CD8-positive, alpha-beta memory T cell (primary cell): ENCODE results near the gene PIGT. TPM values are rescaled to one million over a fixed set of nuclear protein-coding genes. Genes with fewer than 3 reads are reported as not detected.
"Not testable (repeated sequence)": the region's sequence is repeated elsewhere in the genome, so short reads cannot be mapped to it uniquely, and the experiment has no call there.

ENCODE experiments used
- CTCF ChIA-PET: fragments of 350-600 bp; sonication (Branson Sonifier 250); formaldehyde crosslinking; loops from one replicate; lab custom pipeline; 2021; ENCODE audit warnings: antibody characterized with exemption; lab: Charles Lee
- POLR2A ChIA-PET: fragments of 350-600 bp; sonication (Branson Sonifier 250); formaldehyde crosslinking; loops from one replicate; lab custom pipeline; 2021; ENCODE audit warnings: antibody characterized with exemption; lab: Charles Lee
- DNase-seq, 5 donors: peaks; one replicate each; pipeline versions ENCODE4 v3.0.0 to v3.0.0-alpha.2; 2020 to 2022; ENCODE audit warnings: mixed read lengths in 1 of 5
- H3K27ac ChIP-seq: one replicate; pipeline ENCODE4 v1.7.0; 2013; ENCODE audit warnings: low read depth, mild to moderate bottlenecking, low read length, moderate library complexity
- H3K27me3 ChIP-seq: 2 replicates; pipeline ENCODE4 v1.7.0; 2013; ENCODE audit warnings: low read length, mild to moderate bottlenecking; ENCODE audit not compliant: insufficient read depth, poor library complexity, severe bottlenecking
- H3K36me3 ChIP-seq: 2 replicates; pipeline ENCODE4 v1.7.0; 2013; ENCODE audit warnings: mild to moderate bottlenecking, low read length, moderate library complexity; ENCODE audit not compliant: insufficient read depth
- H3K4me1 ChIP-seq: 2 replicates; pipeline ENCODE4 v1.7.0; 2013; ENCODE audit warnings: mild to moderate bottlenecking, low read length, moderate library complexity; ENCODE audit not compliant: insufficient read depth
- H3K4me3 ChIP-seq: 2 replicates; pipeline ENCODE4 v1.7.0; 2013; ENCODE audit warnings: mild to moderate bottlenecking, low read length
- H3K9me3 ChIP-seq: 2 replicates; pipeline ENCODE4 v1.7.0; 2013; ENCODE audit warnings: mild to moderate bottlenecking, low read length
- H3K27ac Mint-ChIP-seq, 8 donors: one replicate each; pipeline ENCODE4 v1.8.0; 2020 to 2021; ENCODE audit warnings: mixed read lengths in 8 of 8, mild to moderate bottlenecking in 6 of 8, inconsistent platforms in 3 of 8, moderate library complexity in 3 of 8
- H3K27me3 Mint-ChIP-seq, 2 donors: one replicate each; pipeline ENCODE4 v1.8.0; 2020 to 2021; ENCODE audit warnings: mixed read lengths in 2 of 2, mild to moderate bottlenecking in 1 of 2, moderate library complexity in 1 of 2
- H3K36me3 Mint-ChIP-seq, 3 donors: one replicate each; pipeline ENCODE4 v1.8.0; 2020 to 2021; ENCODE audit warnings: mixed read lengths in 3 of 3, inconsistent platforms in 1 of 3, mild to moderate bottlenecking in 1 of 3
- H3K4me1 Mint-ChIP-seq, 3 donors: one replicate each; pipeline ENCODE4 v1.8.0; 2020 to 2021; ENCODE audit warnings: mixed read lengths in 3 of 3, inconsistent platforms in 1 of 3, mild to moderate bottlenecking in 1 of 3
- H3K4me3 Mint-ChIP-seq, 7 donors: one replicate each; pipeline ENCODE4 v1.8.0; 2020 to 2021; ENCODE audit warnings: mixed read lengths in 7 of 7, mild to moderate bottlenecking in 6 of 7, moderate library complexity in 4 of 7, inconsistent platforms in 2 of 7
- H3K9me3 Mint-ChIP-seq, 5 donors: one replicate each; pipeline ENCODE4 v1.8.0; 2020 to 2022; ENCODE audit warnings: mixed read lengths in 5 of 5, mild to moderate bottlenecking in 3 of 5, moderate library complexity in 2 of 5, inconsistent platforms in 1 of 5
- polyA plus RNA-seq: library from polyadenylated mRNA; unstranded; fragments of 300-500 nt; fragmentation: Illumina TruSeq; gene quantifications from one replicate; pipeline ENCODE4 v1.2.3, GENCODE V29; 2021
- total RNA-seq, 2 experiments: library from RNA; stranded (reverse); gene quantifications; one replicate each; pipeline ENCODE4 v1.2.3, GENCODE V29; 2021

The PIGT gene
- total and polyA plus RNA-seq, 3 experiments from 2014 or later, result 76.3 to 96.4 (median 76.4) TPM

DNA sequence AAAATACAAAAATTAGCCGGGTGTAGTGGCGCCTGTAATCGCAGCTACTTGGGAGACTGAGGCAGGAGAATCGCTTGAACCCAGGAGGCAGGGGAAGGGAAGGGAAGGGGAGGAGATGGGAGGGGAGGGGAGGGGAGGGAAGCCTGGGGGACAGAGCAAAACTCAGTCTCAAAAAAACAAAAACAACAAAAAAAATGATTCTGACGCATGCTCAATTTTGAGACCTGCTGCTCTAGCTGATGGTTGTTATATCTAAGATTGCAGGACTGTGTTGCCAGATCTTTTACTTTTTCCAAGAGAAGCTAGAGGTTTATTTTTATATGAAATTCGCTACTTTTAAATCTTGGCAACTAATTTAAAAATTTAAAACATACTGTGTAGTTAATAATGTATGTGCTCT, 51.2 kb downstream of the PIGT start:
- Histone ChIP-seq H3K27ac (no peak overlapping the region), H3K36me3 (no peaks in the 10 kb centered on the region), H3K27me3 (peaks cover 32% of the 10 kb centered on the region), H3K4me1 (peaks cover 12% of the 10 kb centered on the region), H3K9me3 (no peaks in the 10 kb centered on the region), H3K4me3 (no peak overlapping the region)
- ChIA-PET CTCF (no interaction called here), POLR2A (no interaction called here)
- H3K4me3 Mint-ChIP-seq, result no peak overlapping the region
- H3K9me3 Mint-ChIP-seq, result no peaks in the 10 kb centered on the region
- H3K4me1 Mint-ChIP-seq, result peaks cover 5 to 13% (median 8%) of the 10 kb centered on the region in 3 donors
- DNase-seq, result no peak
- H3K36me3 Mint-ChIP-seq, result no peaks in the 10 kb centered on the region
- H3K27ac Mint-ChIP-seq, result no peak overlapping the region
- H3K27me3 Mint-ChIP-seq, result peaks cover 35 to 60% of the 10 kb centered on the region in 2 donors

DNA sequence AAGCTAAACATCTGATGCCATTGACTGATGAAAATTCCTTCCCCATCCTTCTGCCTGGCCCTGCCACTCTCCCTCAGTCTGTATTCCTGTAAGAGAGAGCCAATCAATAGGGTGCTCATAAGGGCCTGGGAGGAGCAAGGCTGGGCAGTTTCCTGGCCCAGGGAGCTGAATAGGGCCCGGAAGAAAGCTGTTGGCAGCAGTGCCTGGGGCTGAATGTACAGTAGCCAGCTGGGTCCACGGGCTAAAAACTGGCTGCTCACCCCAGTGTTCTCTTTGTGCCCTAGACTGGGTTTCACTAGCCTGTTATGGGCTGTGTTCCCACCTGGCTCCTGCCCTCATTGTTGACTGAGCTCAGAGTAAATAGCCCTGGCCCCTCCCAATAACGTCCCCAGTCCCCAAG, 51.9 kb downstream of the PIGT start:
- H3K27ac ChIP-seq, result no peak overlapping the region
- Mint-ChIP-seq H3K36me3 (no peaks in the 10 kb centered on the region), H3K27me3 (peaks cover 35 to 63% of the 10 kb centered on the region in 2 donors), H3K4me3 (no peak overlapping the region), H3K9me3 (no peaks in the 10 kb centered on the region), H3K4me1 (peaks cover 5 to 13% (median 8%) of the 10 kb centered on the region in 3 donors), H3K27ac (no peak overlapping the region)
- DNase-seq, result no peak
- H3K27me3 ChIP-seq, result peaks cover 32% of the 10 kb centered on the region
- ChIA-PET POLR2A (no interaction called here), CTCF (no interaction called here)
- no peaks in the 10 kb centered on the region for H3K36me3 ChIP-seq
- peaks cover 12% of the 10 kb centered on the region for H3K4me1 ChIP-seq
- no peaks in the 10 kb centered on the region for H3K9me3 ChIP-seq
- H3K4me3 ChIP-seq, result no peak overlapping the region

DNA sequence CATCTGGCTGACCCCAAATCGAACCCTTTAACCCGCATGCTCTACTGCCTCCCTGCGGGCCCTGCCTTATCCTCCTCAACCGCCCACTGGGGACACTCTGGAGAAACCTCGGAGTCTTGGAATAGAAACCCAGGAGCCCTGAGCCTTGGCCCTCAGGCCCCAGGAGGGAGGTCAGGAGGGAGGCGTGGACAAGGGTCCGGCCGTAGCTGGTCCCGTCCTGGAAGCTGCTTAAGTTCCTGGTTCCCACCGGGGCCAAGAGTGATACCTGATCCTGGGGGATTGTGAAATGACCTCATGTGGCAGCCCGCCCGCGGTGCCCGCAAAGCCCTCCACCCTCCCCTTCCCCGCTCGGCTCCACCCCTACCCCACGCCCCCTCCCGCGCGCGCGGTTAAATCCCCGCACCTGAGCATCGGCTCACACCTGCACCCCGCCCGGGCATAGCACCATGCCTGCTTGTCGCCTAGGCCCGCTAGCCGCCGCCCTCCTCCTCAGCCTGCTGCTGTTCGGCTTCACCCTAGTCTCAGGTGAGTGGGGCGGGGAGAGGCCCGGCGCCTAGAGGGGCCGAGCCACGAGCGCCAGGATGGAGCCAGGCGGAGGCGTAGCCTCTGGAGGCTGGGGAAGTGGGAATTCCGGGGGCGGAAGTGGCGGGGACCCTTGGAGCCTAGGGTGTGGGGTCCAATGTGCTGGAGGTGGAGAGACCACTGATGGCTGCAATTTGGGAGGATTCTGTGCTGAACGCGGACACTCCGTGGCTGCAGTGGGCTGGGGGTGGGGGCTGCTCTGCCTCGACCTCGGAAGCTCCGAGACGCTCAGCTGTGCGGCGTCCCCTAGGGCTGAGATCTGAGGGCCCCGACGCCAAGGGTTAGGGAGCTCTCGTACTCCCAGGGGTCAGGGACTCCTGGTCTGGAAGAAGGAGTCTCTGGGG, 53.7 kb downstream of the PIGT start, which contains the start of gene WFDC2:
Gene WFDC2 (plus strand): TSS at position 418 of the 926 bp plus-strand sequence. CDS start 29 bp downstream, at position 447.
- H3K27me3 ChIP-seq, result peaks cover 25% of the 10 kb centered on the region
- H3K4me3 ChIP-seq, result no peak within 1 kb of the TSS
- no peaks in the 10 kb centered on the region for H3K36me3 ChIP-seq
- ChIA-PET POLR2A (no interaction called here), CTCF (interaction anchor here (1.0 kb wide), 1 partner anchor 10 kb away, joined by 4 read pairs; no protein-coding TSS in a partner anchor)
- no peaks in the 10 kb centered on the region for H3K9me3 Mint-ChIP-seq
- H3K27ac Mint-ChIP-seq, result peak within 1 kb of the TSS in 1 of 8 donors; percentile 47
- no peaks in the 10 kb centered on the region for H3K9me3 ChIP-seq
- no peaks in the 10 kb centered on the region for H3K36me3 Mint-ChIP-seq
- peak within 1 kb of the TSS in 6 of 7 donors; percentile 53 to 82 (median 57) for H3K4me3 Mint-ChIP-seq
- peaks cover 5 to 13% (median 8%) of the 10 kb centered on the region in 3 donors for H3K4me1 Mint-ChIP-seq
- DNase-seq, result no peak
- H3K27ac ChIP-seq, result no peak within 1 kb of the TSS
- H3K27me3 Mint-ChIP-seq, result peaks cover 43 to 76% of the 10 kb centered on the region in 2 donors
- H3K4me1 ChIP-seq, result peaks cover 12% of the 10 kb centered on the region

DNA sequence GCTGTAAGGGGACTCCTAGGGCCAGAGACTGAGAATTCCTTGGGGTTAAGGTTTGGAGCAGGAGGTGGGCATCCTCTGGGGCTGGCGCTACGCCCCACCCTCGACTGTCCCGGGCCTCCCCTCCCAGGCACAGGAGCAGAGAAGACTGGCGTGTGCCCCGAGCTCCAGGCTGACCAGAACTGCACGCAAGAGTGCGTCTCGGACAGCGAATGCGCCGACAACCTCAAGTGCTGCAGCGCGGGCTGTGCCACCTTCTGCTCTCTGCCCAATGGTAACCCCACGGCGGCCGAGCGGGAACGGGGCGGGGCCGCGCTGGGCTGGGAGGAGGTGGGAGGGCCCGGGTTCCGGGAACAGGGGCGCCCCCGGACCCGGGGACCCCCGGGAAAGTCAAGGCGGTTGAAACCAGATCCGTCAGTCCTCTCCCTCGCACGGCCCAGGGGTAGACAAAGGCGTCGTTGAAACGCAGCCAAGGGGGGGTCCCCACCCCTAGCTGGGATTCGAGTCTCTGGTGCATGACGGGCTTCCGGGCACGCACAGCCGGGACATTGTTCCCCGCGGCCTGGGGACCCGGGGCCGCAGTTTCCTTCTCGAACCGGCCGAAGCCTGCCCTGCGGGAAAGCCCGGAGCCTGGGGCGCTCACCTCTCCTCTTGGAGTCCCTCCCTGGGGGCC, 54.5 kb downstream of the PIGT start:
- H3K36me3 ChIP-seq, result no peaks in the 10 kb centered on the region
- no peak for DNase-seq
- CTCF ChIA-PET, result interaction anchor here (0.9 to 1.0 kb wide), 2 partner anchors 10 to 108 kb away, joined by 3 to 4 read pairs; partner anchors contain the start of gene SYS1
- no peak overlapping the region for H3K27ac ChIP-seq
- POLR2A ChIA-PET, result no interaction called here
- Mint-ChIP-seq H3K9me3 (no peaks in the 10 kb centered on the region), H3K36me3 (no peaks in the 10 kb centered on the region), H3K4me1 (peaks cover 5 to 13% (median 8%) of the 10 kb centered on the region in 3 donors), H3K4me3 (peak overlapping the region in 6 of 7 donors; percentile 53 to 82 (median 57)), H3K27me3 (peaks cover 43 to 74% of the 10 kb centered on the region in 2 donors), H3K27ac (no peak overlapping the region)
- H3K4me1 ChIP-seq, result peaks cover 12% of the 10 kb centered on the region
- no peaks in the 10 kb centered on the region for H3K9me3 ChIP-seq
- no peak overlapping the region for H3K4me3 ChIP-seq
- H3K27me3 ChIP-seq, result peaks cover 25% of the 10 kb centered on the region

DNA sequence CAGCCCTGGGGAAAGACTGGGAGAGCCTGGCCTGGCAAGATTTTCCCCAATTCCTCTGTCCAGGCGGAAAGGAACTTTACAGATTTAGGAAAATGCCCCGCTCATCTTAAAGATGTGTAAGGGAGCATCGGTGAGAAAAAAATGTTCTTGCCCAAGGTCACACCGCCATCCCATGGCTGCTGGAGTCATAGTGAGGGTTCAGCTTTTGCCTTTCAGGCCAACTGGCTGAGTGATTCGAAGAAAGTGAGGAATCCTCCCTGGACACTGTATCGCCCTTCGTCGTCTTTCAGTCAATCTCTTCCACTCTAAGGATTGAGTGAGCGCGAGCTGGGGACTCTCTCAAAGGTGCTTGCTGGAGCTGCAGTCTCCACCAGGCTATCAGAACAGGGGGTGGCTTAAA, 55.0 kb downstream of the PIGT start:
- DNase-seq, result no peak
- peaks cover 38 to 72% of the 10 kb centered on the region in 2 donors for H3K27me3 Mint-ChIP-seq
- ChIA-PET POLR2A (no interaction called here), CTCF (interaction anchor here (0.9 kb wide), 1 partner anchor 108 kb away, joined by 3 read pairs; the partner anchor contains the start of gene SYS1)
- Histone ChIP-seq H3K4me1 (peaks cover 12% of the 10 kb centered on the region), H3K36me3 (no peaks in the 10 kb centered on the region), H3K27me3 (peaks cover 25% of the 10 kb centered on the region), H3K27ac (no peak overlapping the region), H3K4me3 (no peak overlapping the region), H3K9me3 (no peaks in the 10 kb centered on the region)
- H3K4me3 Mint-ChIP-seq, result peak overlapping the region in 6 of 7 donors; percentile 41 to 57 (median 50)
- peak overlapping the region in 1 of 8 donors; percentile 17 for H3K27ac Mint-ChIP-seq
- no peaks in the 10 kb centered on the region for H3K9me3 Mint-ChIP-seq
- H3K36me3 Mint-ChIP-seq, result no peaks in the 10 kb centered on the region
- H3K4me1 Mint-ChIP-seq, result peaks cover 5 to 13% (median 8%) of the 10 kb centered on the region in 3 donors

DNA sequence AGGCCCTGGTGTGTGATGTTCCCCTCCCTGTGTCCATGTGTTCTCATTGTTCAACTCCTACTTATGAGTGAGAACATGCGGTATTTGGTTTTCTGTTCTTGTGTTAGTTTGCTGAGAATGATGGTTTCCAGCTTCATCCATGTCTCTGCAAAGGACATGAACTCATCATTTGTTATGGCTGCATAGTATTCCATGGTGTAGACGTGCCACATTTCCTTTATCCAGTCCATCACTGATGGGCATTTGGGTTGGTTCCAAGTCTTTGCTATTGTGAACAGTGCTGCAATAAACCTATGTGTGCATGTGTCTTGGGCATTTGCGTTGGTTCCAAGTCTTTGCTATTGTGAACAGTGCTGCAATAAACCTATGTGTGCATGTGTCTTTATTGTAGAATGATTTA, 56.3 kb downstream of the PIGT start:
- H3K36me3 ChIP-seq, POLR2A ChIA-PET, CTCF ChIA-PET, H3K4me3 ChIP-seq, H3K4me3 Mint-ChIP-seq, DNase-seq, H3K9me3 Mint-ChIP-seq, H3K27ac ChIP-seq, H3K36me3 Mint-ChIP-seq, H3K27ac Mint-ChIP-seq, H3K9me3 ChIP-seq: not testable (repeated sequence)
- Histone ChIP-seq H3K27me3 (peaks cover 25% of the 10 kb centered on the region), H3K4me1 (peaks cover 12% of the 10 kb centered on the region)
- H3K27me3 Mint-ChIP-seq, result peaks cover 36 to 61% of the 10 kb centered on the region in 2 donors
- H3K4me1 Mint-ChIP-seq, result peaks cover 5 to 13% (median 8%) of the 10 kb centered on the region in 3 donors
